ENCODE measurements around the gene MUC12.
"Not testable (repeated sequence)": the region's sequence is repeated elsewhere in the genome, so short reads cannot be mapped to it uniquely, and the experiment has no call there.

GRCh38 chr7:100998530-100998929, 29.2 kb downstream of the MUC12 start:
- not testable (repeated sequence) for TF ChIP-seq CTCF (IDR thresholded peaks at IDR 0.05); ZFX (IDR thresholded peaks at IDR 0.05; ENCODE audit: borderline replicate concordance)

Data from 22Rv1 (cell line).